ENCODE results near the gene FGL2.

Gene FGL2, protein sequence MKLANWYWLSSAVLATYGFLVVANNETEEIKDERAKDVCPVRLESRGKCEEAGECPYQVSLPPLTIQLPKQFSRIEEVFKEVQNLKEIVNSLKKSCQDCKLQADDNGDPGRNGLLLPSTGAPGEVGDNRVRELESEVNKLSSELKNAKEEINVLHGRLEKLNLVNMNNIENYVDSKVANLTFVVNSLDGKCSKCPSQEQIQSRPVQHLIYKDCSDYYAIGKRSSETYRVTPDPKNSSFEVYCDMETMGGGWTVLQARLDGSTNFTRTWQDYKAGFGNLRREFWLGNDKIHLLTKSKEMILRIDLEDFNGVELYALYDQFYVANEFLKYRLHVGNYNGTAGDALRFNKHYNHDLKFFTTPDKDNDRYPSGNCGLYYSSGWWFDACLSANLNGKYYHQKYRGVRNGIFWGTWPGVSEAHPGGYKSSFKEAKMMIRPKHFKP
- 0.85 to 35.0 (median 3.3) reads per million in 9 experiments for total RNA-seq

DNA sequence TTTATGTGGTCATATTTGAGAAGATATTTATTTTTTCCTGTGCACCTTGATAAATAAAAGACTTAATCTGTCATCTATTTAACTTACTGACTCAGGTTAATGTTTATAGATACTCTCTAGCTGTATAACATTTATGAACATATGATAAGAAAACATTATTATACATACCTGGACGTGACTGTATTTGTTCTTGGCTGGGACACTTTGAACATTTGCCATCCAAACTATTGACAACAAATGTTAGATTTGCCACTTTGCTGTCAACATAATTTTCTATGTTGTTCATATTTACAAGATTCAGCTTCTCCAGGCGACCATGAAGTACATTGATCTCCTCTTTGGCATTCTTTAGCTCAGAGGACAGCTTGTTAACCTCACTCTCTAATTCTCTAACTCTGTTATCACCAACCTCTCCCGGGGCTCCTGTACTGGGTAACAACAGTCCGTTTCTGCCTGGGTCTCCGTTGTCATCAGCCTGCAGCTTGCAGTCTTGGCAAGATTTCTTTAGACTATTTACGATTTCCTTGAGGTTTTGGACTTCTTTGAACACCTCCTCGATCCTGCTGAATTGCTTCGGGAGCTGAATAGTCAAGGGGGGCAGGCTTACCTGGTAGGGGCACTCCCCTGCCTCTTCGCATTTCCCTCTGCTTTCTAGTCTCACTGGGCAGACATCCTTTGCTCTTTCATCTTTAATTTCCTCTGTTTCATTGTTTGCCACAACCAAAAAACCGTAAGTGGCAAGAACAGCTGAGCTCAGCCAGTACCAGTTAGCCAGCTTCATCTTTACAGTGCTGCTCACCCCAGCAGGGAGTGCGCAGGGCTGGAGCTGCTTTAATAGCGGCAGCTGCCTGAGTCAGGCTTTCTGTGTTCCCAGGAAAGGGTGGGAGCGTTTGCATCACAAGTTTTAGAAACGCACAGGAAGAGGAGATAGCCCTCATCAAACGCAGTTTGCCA lies at the start of gene FGL2:
Gene FGL2, minus strand, starts transcription at position 807 of the 954 bp plus-strand sequence. Its CDS starts 26 bp downstream, at position 781.
- Mint-ChIP-seq H3K36me3 (ENCODE audit: insufficient read depth) (peaks cover 6% of the 10 kb centered on the region), H3K27ac (peak within 1 kb of the TSS; percentile 90 to 92), H3K4me1 (ENCODE audit: low read depth in 2 of 2) (peaks cover 22 to 25% of the 10 kb centered on the region in 2 donors), H3K27me3 (no peaks in the 10 kb centered on the region), H3K4me3 (peak within 1 kb of the TSS; percentile 84), H3K9me3 (no peaks in the 10 kb centered on the region)
- ATAC-seq (replicated peaks) (peak; percentile 84), DNase-seq (peak in 2 of 3 experiments; percentile 9 to 15)

DNA sequence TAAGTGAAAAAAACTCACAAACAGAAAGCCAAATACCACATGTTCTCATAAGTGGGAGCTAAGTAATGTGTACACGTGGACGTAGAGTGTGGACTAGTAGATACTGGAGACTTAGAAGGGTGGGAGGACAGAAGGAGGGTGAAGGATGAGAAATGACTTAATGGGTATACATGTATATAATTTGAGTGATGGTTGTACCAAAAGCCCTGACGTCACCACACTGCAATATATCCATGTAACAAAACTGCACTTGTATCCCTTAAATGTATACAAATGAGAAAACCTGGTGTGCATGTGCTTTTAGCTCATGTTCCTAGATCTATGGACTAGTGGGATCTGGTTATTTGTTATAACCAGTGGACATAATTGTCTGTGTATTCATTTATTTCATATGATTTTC lies 48.5 kb upstream of the FGL2 start:
- ATAC-seq (replicated peaks) = no peak
- Mint-ChIP-seq H3K36me3 (ENCODE audit: insufficient read depth) (no peaks in the 10 kb centered on the region), H3K4me1 (ENCODE audit: low read depth in 2 of 2) (peaks cover 0 to 2% of the 10 kb centered on the region in 2 donors), H3K9me3 (no peaks in the 10 kb centered on the region), H3K4me3 (no peak overlapping the region), H3K27ac (no peak overlapping the region), H3K27me3 (no peaks in the 10 kb centered on the region)
- DNase-seq = no peak

DNA sequence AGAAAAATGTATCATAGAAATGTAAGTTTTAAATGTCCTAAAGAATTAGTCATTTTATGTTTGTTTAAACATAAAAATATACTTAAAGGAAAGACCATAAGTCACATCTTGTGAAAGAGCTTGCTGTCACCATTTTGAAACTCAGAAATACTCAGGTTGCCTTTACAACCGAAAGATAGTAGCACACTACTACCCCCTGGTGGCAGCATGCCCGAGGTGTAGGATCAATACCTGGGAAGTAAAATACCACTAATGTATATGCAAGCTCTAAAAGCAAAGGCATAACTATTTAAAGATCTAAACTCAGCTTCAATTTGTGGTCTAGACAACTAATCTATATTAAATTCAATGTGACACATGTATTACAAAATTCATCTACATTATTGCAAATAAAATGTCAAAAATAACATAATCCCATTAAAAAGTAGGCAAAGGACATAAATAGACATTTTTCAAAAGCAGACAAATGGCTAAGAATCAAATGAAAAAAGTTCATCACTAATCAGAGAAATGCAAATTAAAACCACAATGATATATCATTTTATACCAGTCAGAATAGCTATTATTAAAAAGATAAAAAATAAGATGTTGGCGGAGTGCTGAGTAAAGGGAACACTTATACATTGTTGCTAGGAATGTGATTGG lies 47.7 kb upstream of the FGL2 start:
- peak; percentile 97 for ATAC-seq (replicated peaks)
- H3K27ac Mint-ChIP-seq = no peak overlapping the region
- H3K27me3 Mint-ChIP-seq = no peaks in the 10 kb centered on the region
- H3K36me3 Mint-ChIP-seq (ENCODE audit: insufficient read depth) = no peaks in the 10 kb centered on the region
- H3K4me1 Mint-ChIP-seq (ENCODE audit: low read depth in 2 of 2) = no peaks in the 10 kb centered on the region
- H3K4me3 Mint-ChIP-seq = no peak overlapping the region
- no peaks in the 10 kb centered on the region for H3K9me3 Mint-ChIP-seq
- DNase-seq = peak; percentile 82 to 87 (median 84)

DNA sequence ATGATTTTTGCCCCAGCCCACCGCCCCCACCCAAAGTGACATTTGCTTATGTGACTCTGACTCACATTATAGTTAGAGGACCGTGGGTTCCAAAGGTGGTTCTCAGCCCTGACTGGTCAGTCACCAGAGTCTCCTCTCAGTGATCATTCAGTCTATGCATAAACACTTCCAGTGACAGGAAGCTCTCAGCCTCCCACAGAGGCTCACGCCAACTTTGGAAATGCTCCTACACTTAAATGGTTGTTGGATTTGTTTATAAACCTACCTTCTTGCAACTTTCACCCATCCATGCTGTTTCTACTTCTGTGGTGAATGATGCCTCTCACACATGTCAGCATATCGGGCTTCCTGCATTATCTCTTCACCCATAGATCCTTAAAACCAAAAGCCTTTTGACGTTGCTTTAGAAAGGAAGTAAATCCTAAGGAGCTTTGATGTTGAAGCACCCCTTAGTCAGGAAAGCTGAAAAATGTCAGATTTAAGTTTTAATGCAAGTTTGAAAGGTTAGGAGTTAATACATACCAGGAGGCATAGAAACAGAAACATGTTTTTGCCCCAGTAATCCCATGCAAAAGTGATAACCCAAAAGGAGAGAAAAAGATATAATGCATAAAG lies 46.5 kb upstream of the FGL2 start:
- H3K36me3 Mint-ChIP-seq (ENCODE audit: insufficient read depth) = no peaks in the 10 kb centered on the region
- no peak overlapping the region for H3K27ac Mint-ChIP-seq
- H3K4me3 Mint-ChIP-seq = no peak overlapping the region
- ATAC-seq (replicated peaks) = no peak
- no peaks in the 10 kb centered on the region for H3K9me3 Mint-ChIP-seq
- peaks cover 0 to 2% of the 10 kb centered on the region in 2 donors for H3K4me1 Mint-ChIP-seq (ENCODE audit: low read depth in 2 of 2)
- no peaks in the 10 kb centered on the region for H3K27me3 Mint-ChIP-seq
- no peak for DNase-seq

DNA sequence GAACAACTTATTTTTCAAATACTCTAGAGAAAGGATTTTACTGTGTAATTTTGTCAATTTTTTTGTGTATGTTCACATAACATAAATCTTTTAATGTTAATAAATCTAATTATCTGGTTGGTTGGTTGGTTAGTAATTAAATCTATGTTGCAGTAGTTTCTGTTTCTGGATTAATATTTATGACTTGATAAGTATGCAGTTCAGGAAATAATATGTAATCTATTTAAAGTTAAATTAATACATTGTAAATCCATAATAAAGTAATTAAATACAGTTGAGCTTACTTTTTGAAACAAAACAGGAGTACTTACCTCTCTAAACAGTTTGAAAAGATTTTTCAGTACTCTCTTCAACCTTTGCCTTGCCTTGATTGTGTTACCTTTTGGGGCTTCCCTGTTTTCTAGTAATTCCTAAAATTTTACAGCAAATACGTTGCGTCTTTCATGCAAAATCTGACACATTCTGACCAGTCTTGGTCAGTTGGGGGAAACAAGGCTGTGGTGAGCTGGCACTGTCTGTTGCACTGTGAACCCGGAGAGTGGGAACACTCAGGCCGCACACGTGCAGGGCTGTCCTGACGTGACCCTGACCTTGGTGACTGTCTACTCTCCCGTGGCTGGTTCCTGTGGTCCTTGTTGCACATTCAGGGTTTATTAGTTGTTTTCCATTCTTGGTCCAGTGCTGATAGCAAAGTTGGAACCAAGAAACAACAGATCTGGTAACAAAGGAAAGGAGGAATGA lies 45.6 kb upstream of the FGL2 start:
- no peak overlapping the region for H3K4me3 Mint-ChIP-seq
- H3K4me1 Mint-ChIP-seq (ENCODE audit: low read depth in 2 of 2) = peaks cover 0 to 2% of the 10 kb centered on the region in 2 donors
- ATAC-seq (replicated peaks) (no peak), DNase-seq (no peak)
- H3K36me3 Mint-ChIP-seq (ENCODE audit: insufficient read depth) = no peaks in the 10 kb centered on the region
- no peaks in the 10 kb centered on the region for H3K9me3 Mint-ChIP-seq
- no peak overlapping the region for H3K27ac Mint-ChIP-seq
- H3K27me3 Mint-ChIP-seq = no peaks in the 10 kb centered on the region

DNA sequence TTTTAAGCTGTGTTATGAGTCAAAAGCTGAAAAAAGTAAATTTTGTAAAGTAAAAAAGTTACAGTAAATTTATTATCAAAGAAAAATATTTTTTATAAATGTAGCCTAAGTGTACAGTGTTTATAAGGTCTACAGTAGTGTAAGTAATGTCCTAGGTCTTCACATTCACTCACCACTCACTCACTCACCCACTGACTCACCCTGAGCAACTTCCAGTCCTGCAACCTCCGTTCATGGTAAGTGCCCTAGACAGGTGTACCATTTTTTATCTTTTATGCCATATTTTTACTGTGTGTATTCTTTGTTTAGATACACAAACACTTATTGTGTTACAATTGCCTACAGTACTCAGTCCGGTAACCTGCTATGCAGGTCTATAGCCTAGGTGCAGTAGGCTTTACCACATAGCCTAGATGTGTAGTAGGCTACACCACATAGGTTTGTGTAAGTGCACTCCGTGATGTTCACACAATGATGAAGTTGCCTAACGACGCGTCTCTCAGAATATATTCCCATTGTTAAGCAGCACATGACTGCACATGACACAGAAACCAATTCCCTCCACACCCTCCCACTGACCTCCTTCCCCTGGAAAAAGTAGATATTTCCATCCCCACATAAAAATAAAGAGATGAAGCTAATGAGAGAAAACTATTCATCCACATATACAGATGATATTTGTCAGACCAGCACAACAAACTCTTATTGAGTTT lies 44.8 kb upstream of the FGL2 start:
- ATAC-seq (replicated peaks) = no peak

DNA sequence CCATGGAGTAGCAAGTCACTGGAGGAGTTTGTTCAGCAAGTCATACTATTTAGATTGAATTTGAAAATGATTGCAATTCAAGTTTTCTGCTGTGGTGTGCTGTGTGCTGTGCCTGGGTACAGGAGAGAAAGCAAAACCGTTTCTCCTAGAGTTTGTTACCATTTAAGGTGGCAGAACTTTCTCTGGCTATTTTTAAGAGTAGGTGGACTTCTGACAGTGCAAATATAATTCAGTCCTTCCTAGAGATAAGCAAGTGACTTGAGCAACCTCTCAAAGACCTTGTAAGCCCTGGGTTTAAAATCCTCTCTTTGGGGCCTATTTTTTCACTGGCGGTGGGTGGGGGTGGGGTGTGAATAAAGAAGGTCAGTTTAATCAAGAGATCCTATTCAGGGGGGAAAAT lies 42.9 kb upstream of the FGL2 start:
- Mint-ChIP-seq H3K36me3 (ENCODE audit: insufficient read depth) (no peaks in the 10 kb centered on the region), H3K27me3 (no peaks in the 10 kb centered on the region), H3K27ac (no peak overlapping the region), H3K4me1 (ENCODE audit: low read depth in 2 of 2) (peaks cover 5 to 7% of the 10 kb centered on the region in 2 donors), H3K9me3 (no peaks in the 10 kb centered on the region), H3K4me3 (no peak overlapping the region)
- DNase-seq = no peak
- no peak for ATAC-seq (replicated peaks)

More for the DNA sequence above, 44.8 kb upstream of the FGL2 start:
- H3K4me3 Mint-ChIP-seq = no peak overlapping the region
- no peaks in the 10 kb centered on the region for H3K36me3 Mint-ChIP-seq (ENCODE audit: insufficient read depth)
- H3K9me3 Mint-ChIP-seq = no peaks in the 10 kb centered on the region
- no peaks in the 10 kb centered on the region for H3K27me3 Mint-ChIP-seq
- H3K27ac Mint-ChIP-seq = no peak overlapping the region
- H3K4me1 Mint-ChIP-seq (ENCODE audit: low read depth in 2 of 2) = peaks cover 3 to 5% of the 10 kb centered on the region in 2 donors
- no peak for DNase-seq

DNA sequence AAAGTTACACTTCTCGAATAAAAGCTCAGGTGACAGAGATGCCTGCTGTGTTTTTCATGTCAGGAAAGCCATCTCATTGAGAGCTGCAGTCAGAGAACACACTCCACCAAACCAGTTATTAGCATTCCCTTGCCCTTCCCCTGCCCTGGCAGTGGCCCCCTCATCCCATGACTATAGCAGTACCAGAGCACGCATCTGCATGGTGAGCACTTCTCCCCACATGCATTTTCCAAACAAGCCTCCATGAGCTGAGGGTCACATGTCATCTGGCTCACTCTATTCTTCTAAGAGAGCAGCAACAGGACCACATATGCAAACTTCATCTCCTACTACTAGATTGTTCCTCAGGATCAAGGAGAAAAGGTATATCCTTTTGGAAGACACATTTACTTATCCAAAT lies 42.4 kb upstream of the FGL2 start:
- Mint-ChIP-seq H3K9me3 (no peaks in the 10 kb centered on the region), H3K27me3 (no peaks in the 10 kb centered on the region), H3K4me1 (ENCODE audit: low read depth in 2 of 2) (peaks cover 5 to 7% of the 10 kb centered on the region in 2 donors), H3K4me3 (no peak overlapping the region), H3K27ac (no peak overlapping the region), H3K36me3 (ENCODE audit: insufficient read depth) (no peaks in the 10 kb centered on the region)
- no peak for ATAC-seq (replicated peaks)
- no peak for DNase-seq

DNA sequence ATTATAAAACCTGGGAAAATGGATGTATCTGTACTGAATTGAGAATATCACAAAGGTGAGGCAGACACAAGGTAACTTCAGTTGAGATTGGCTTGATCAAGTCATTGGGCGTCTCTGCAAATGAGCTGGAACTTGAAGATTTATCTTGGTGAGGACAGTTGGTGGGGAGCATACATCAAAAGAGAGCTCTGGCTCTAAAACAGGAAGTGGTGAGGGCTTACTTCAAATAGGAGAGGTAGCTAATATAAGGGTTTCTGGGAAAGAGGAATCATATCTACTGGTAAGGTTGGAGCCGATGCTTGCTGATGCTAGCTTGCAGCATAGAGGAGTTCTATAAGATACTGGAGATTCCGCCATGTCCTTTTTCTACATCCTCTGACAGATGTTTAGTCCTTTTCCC lies 39.9 kb upstream of the FGL2 start:
- Mint-ChIP-seq H3K36me3 (ENCODE audit: insufficient read depth) (peaks cover 3% of the 10 kb centered on the region), H3K4me1 (ENCODE audit: low read depth in 2 of 2) (peaks cover 5 to 7% of the 10 kb centered on the region in 2 donors), H3K27ac (no peak overlapping the region), H3K27me3 (no peaks in the 10 kb centered on the region), H3K9me3 (no peaks in the 10 kb centered on the region), H3K4me3 (no peak overlapping the region)
- DNase-seq = no peak
- no peak for ATAC-seq (replicated peaks)

DNA sequence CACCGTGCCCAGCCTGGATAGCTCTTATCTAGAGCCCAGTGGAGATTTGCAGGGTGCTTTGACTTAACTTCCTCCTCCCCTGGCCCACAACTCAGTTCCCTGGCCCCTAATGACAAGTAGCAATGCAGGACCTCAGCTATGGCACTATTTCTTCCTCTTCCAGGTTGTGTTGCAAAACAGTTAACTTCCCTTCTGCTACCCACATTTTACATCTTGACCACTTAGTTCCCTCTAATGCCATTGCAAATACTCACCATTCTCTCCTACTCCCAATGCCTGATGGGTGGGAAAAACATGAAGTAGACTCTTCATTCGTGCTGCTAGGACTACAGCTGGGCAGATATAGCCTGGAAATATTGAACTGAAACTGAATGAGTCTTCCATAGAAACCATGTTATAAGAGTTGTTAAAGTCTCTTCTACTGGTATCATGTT lies 39.1 kb upstream of the FGL2 start:
- peaks cover 3% of the 10 kb centered on the region for H3K36me3 Mint-ChIP-seq (ENCODE audit: insufficient read depth)
- H3K27ac Mint-ChIP-seq = no peak overlapping the region
- ATAC-seq (replicated peaks) (peak; percentile 19), DNase-seq (no peak)
- H3K4me3 Mint-ChIP-seq = no peak overlapping the region
- peaks cover 5 to 7% of the 10 kb centered on the region in 2 donors for H3K4me1 Mint-ChIP-seq (ENCODE audit: low read depth in 2 of 2)
- no peaks in the 10 kb centered on the region for H3K27me3 Mint-ChIP-seq
- no peaks in the 10 kb centered on the region for H3K9me3 Mint-ChIP-seq

DNA sequence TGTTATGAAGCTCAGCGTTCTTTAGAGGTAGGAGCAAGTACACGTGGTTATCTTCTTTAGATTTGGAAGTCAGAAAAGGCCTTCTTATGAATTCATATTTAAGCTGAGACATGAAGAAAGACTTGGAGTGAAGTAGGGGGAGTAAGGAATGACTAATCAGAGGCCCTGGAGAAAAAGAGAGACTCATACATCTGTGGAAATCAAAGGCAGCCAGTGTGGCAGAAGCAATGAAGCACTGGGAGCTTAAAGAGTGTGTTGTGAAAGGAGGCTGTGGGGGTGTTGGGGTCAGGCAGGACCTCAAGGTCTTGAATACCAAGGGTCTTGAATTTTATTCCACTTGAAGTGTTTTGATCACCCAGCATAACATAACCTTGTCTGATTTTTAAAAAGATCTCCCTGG lies 35.7 kb upstream of the FGL2 start:
- DNase-seq (no peak), ATAC-seq (replicated peaks) (no peak)
- Mint-ChIP-seq H3K4me1 (ENCODE audit: low read depth in 2 of 2) (peaks cover 5% of the 10 kb centered on the region in 2 donors), H3K36me3 (ENCODE audit: insufficient read depth) (peaks cover 3% of the 10 kb centered on the region), H3K27me3 (no peaks in the 10 kb centered on the region), H3K4me3 (no peak overlapping the region), H3K9me3 (peaks cover 7 to 9% of the 10 kb centered on the region in 2 donors), H3K27ac (peak overlapping the region in 1 of 2 donors; percentile 42)

DNA sequence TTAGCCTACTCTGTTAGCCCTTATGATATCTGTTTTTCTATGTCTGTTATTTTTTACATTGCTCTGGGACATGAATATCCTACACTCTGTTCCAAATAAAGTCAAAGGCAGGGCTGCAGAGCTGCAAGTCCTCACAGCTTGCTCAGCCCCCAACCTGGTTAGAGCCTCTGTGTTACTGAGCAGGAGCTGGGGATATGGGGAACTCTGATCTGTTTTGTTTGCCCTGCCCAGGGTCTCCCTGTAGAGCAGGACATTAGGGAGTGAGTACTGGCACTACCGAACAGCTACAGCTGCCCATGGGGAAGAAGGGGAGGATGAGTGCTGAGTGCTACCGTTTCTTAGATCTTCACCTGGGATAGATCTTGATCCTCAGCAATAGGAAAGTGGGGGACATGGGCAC lies 32.8 kb upstream of the FGL2 start:
- ATAC-seq (replicated peaks) = no peak
- Mint-ChIP-seq H3K36me3 (ENCODE audit: insufficient read depth) (peaks cover 3% of the 10 kb centered on the region), H3K27ac (no peak overlapping the region), H3K27me3 (no peaks in the 10 kb centered on the region), H3K4me3 (no peak overlapping the region), H3K4me1 (ENCODE audit: low read depth in 2 of 2) (no peaks in the 10 kb centered on the region), H3K9me3 (peaks cover 9 to 12% of the 10 kb centered on the region in 2 donors)
- no peak for DNase-seq
